Natural killer cell treated with Interleukin-12 subunit alpha and Interleukin-12 subunit beta and Interleukin-15 and Interleukin-18, amount 100 ng/mL, for 72 hours (primary cell): ENCODE data around the gene AIF1. TPM values are rescaled to one million over a fixed set of nuclear protein-coding genes. Genes with fewer than 3 reads are reported as not detected.

Experiments
- ATAC-seq, 2 donors: fragments of 150-1000 bp; cut with Tn5 transposase in 1 of 2; sonication (Bioruptor Pico), chemical (Tn5 transposase) in 1 of 2; 2 replicates each; pipeline ENCODE4 v1.10.0; 2021
- DNase-seq: peaks from one replicate; pipeline ENCODE4 v3.0.0; 2022; ENCODE audit warnings: low spot score
- H3K27ac Mint-ChIP-seq, 2 donors: 1 replicate in 1 of 2; 2 replicates in 1 of 2; pipeline ENCODE4 v1.8.0; 2022; ENCODE audit warnings: mixed read lengths in 2 of 2, mild to moderate bottlenecking in 1 of 2, moderate library complexity in 1 of 2
- H3K27me3 Mint-ChIP-seq, 2 donors: 1 replicate in 1 of 2; 2 replicates in 1 of 2; pipeline ENCODE4 v1.8.0; 2022; ENCODE audit warnings: mixed read lengths in 2 of 2
- H3K36me3 Mint-ChIP-seq: one replicate; pipeline ENCODE4 v1.8.0; 2022; ENCODE audit warnings: mixed read lengths
- H3K4me1 Mint-ChIP-seq, 2 donors: 1 replicate in 1 of 2; 2 replicates in 1 of 2; pipeline ENCODE4 v1.8.0; 2022; ENCODE audit warnings: low read depth in 2 of 2, mixed read lengths in 2 of 2, mild to moderate bottlenecking in 1 of 2
- H3K4me3 Mint-ChIP-seq: one replicate; pipeline ENCODE4 v1.8.0; 2022; ENCODE audit warnings: mixed read lengths
- H3K9me3 Mint-ChIP-seq: 2 replicates; pipeline ENCODE4 v1.8.0; 2022; ENCODE audit warnings: mixed read lengths
- total RNA-seq, 2 donors: library from RNA; stranded (reverse); gene quantifications; one replicate each; pipeline ENCODE4 v1.2.3, GENCODE V29; 2022

The AIF1 gene
- total RNA-seq, result 10 to 100 TPM in 1 of 2 donors, 1 to 10 TPM in 1; 9.3 to 20.0 TPM

DNA sequence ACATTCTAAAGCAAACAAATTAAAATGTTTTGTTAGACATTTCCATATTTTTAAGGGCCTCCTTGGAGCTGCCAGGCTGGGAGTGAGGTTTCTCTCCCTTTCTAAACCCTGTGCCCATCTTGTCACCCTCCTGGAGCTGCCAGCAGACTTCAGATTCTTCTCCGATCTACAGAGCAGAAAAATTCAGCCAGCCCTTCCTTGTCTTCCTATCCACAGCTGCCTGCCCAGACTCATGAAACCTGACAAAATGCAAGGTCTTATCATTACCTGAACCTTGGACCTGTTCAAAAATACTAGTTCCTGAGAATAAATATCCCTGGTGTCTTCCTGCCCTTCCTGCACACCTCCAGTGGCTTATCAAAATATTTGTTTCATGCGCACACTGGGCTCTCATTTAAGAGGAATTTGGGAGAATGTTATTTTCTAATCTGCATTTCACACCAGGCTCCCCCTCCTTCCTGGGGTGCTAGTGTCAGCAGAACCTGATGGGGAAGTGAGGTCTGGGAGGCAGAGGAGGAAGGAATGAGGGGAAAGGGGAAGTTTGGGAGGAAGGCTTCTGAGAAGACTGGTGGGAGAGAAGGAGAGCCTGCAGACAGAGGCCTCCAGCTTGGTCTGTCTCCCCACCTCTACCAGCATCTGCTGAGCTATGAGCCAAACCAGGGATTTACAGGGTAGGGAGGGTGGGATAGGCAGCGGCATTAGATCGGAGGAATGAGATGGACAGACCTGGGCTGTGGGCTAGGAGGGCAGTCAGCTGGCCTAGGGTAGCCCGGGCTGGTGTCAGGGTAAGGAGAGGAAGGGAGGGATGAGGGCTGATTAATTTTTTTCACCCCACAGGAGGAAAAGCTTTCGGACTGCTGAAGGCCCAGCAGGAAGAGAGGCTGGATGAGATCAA is at the start of gene AIF1:
Gene AIF1, plus strand, starts transcription at position 551 of the 895 bp plus-strand sequence. Its CDS starts 96 bp downstream, at position 647.
- ATAC-seq (no peak), DNase-seq (no peak)
- peak within 1 kb of the TSS in 1 of 2 donors; percentile 68 for H3K27ac Mint-ChIP-seq
- H3K27me3 Mint-ChIP-seq, result peaks cover 0 to 3% of the 10 kb centered on the region in 2 donors
- no peaks in the 10 kb centered on the region for H3K9me3 Mint-ChIP-seq
- no peaks in the 10 kb centered on the region for H3K36me3 Mint-ChIP-seq
- peak within 1 kb of the TSS; percentile 30 for H3K4me3 Mint-ChIP-seq
- H3K4me1 Mint-ChIP-seq, result peaks cover 10 to 12% of the 10 kb centered on the region in 2 donors

DNA sequence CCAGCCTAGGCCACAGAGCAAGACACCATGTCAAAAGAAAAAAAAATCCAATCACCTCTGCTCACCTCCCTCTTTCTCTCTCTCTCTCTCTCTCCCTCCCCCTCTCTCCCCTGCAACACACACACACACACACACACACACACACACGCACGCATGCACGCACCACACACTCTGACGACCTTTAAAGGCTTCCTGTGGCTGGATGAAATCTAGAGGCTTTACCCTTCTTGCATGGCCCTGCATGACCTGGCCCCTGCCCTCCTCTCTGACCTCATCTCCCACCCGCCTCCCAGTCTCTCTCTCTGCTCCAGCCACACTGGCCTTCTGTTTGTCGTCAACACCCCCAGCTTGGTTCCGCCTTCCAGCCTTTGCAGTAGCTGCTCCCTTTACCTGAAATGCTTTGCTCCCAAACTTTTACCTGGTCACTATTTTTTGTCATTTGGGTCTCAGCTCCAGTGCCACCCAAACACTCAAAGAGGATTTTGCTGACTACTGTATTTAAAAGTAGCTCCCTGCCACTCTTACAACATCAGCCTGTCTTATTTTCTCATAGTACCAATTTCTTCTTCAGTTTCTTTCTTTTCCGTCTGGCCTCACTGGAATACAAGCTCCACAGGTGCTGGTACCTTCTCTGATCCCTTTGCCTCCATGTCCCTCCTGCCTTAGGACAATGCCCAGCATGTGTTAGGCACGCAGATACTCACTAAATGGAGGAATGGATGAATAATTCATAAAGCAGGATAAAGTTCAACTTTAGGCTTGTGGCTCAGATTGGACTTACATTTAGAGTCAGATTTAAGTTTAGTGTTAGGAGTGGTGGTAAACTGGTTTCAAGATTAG is 47.3 kb upstream of the AIF1 start:
- Mint-ChIP-seq H3K4me3 (peak overlapping the region; percentile 86), H3K27me3 (no peaks in the 10 kb centered on the region), H3K36me3 (peaks cover 4% of the 10 kb centered on the region), H3K4me1 (peaks cover 65 to 76% of the 10 kb centered on the region in 2 donors), H3K9me3 (no peaks in the 10 kb centered on the region), H3K27ac (peak overlapping the region; percentile 87 to 88)
- DNase-seq (no peak), ATAC-seq (peak; percentile 28 to 52)

DNA sequence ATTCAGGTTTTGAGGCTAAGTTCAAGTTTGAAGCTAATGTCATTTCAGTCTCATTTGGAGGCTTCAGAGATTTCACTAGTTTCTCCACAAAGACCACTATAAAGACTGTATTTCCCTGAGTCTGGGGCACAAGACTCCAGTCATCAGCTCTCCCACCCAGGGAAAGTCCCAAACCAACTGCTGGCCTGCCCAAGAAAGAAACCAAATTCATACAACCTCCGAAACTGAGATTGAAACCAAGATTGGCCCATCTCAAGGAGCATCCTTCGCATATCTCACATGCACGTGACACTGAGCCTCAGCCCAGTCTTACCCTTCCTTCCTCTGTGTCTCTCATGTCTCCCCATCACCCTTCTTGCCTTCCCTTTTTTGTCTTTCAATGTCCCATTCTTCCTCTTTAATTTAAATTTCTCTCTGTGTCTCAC is 46.5 kb upstream of the AIF1 start:
- H3K36me3 Mint-ChIP-seq, result peaks cover 4% of the 10 kb centered on the region
- DNase-seq (peak; percentile 88), ATAC-seq (peak; percentile 77 to 86)
- no peaks in the 10 kb centered on the region for H3K9me3 Mint-ChIP-seq
- H3K4me1 Mint-ChIP-seq, result peaks cover 66 to 78% of the 10 kb centered on the region in 2 donors
- no peaks in the 10 kb centered on the region for H3K27me3 Mint-ChIP-seq
- H3K4me3 Mint-ChIP-seq, result peak overlapping the region; percentile 86
- peak overlapping the region; percentile 87 to 88 for H3K27ac Mint-ChIP-seq

DNA sequence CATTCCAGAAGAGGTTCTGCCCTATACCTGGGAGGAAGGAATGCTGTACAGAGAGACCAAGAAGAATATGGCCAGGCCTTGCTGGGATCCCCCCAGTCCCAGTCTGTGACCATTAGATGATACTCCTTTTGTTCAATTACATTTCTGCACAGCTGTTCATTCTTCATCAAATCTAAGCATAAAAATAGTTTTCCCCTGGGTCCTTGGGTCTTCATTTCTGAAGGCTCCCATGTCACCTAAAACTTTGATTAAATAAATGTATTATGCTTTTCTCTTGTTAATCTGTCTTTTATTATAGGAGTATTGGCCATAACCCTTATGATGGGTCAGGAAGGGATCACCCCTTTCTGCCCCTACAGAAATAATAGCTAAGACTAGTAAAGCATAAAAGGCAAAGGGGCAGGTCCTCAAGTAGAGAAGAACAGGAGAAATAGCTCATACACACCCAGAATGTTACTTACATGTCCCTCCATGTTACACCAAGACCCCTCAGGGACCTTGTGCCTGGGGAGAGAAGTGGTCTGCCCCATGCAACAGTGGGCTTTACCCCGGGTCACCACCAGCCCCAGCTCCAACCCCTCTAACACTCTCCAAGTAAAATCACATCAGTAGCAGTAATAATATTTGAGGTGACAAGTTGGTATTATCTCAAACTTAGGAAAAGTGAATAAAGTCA is 45.0 kb upstream of the AIF1 start:
- no peaks in the 10 kb centered on the region for H3K27me3 Mint-ChIP-seq
- peak overlapping the region in 1 of 2 donors; percentile 88 for H3K27ac Mint-ChIP-seq
- H3K9me3 Mint-ChIP-seq, result no peaks in the 10 kb centered on the region
- H3K4me1 Mint-ChIP-seq, result peaks cover 70 to 79% of the 10 kb centered on the region in 2 donors
- ATAC-seq (no peak), DNase-seq (no peak)
- peak overlapping the region; percentile 69 for H3K4me3 Mint-ChIP-seq
- H3K36me3 Mint-ChIP-seq, result no peaks in the 10 kb centered on the region

DNA sequence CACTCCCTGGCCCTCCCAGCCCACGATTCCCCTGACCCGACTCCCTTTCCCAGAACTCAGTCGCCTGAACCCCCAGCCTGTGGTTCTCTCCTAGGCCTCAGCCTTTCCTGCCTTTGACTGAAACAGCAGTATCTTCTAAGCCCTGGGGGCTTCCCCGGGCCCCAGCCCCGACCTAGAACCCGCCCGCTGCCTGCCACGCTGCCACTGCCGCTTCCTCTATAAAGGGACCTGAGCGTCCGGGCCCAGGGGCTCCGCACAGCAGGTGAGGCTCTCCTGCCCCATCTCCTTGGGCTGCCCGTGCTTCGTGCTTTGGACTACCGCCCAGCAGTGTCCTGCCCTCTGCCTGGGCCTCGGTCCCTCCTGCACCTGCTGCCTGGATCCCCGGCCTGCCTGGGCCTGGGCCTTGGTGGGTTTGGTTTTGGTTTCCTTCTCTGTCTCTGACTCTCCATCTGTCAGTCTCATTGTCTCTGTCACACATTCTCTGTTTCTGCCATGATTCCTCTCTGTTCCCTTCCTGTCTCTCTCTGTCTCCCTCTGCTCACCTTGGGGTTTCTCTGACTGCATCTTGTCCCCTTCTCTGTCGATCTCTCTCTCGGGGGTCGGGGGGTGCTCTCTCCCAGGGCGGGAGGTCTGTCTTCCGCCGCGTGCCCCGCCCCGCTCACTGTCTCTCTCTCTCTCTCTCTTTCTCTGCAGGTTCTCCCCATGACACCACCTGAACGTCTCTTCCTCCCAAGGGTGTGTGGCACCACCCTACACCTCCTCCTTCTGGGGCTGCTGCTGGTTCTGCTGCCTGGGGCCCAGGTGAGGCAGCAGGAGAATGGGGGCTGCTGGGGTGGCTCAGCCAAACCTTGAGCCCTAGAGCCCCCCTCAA is 42.8 kb upstream of the AIF1 start, which contains the start of gene LTA:
Gene LTA, plus strand, starts transcription at position 249 of the 871 bp plus-strand sequence. Its CDS starts 454 bp downstream, at position 703.
- DNase-seq (peak; percentile 88), ATAC-seq (peak; percentile 64 to 67)
- Mint-ChIP-seq H3K27me3 (no peaks in the 10 kb centered on the region), H3K4me3 (peak within 1 kb of the TSS; percentile 96), H3K27ac (peak within 1 kb of the TSS; percentile 88 to 92), H3K36me3 (peaks cover 16% of the 10 kb centered on the region), H3K9me3 (no peaks in the 10 kb centered on the region), H3K4me1 (peaks cover 80 to 90% of the 10 kb centered on the region in 2 donors)

DNA sequence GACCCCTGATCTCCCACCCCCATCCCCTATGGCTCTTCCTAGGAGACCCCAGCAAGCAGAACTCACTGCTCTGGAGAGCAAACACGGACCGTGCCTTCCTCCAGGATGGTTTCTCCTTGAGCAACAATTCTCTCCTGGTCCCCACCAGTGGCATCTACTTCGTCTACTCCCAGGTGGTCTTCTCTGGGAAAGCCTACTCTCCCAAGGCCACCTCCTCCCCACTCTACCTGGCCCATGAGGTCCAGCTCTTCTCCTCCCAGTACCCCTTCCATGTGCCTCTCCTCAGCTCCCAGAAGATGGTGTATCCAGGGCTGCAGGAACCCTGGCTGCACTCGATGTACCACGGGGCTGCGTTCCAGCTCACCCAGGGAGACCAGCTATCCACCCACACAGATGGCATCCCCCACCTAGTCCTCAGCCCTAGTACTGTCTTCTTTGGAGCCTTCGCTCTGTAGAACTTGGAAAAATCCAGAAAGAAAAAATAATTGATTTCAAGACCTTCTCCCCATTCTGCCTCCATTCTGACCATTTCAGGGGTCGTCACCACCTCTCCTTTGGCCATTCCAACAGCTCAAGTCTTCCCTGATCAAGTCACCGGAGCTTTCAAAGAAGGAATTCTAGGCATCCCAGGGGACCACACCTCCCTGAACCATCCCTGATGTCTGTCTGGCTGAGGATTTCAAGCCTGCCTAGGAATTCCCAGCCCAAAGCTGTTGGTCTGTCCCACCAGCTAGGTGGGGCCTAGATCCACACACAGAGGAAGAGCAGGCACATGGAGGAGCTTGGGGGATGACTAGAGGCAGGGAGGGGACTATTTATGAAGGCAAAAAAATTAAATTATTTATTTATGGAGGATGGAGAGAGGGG is 41.6 kb upstream of the AIF1 start:
- no peak for DNase-seq
- H3K36me3 Mint-ChIP-seq, result peaks cover 21% of the 10 kb centered on the region
- no peak for ATAC-seq
- H3K27me3 Mint-ChIP-seq, result no peaks in the 10 kb centered on the region
- H3K4me3 Mint-ChIP-seq, result peak overlapping the region; percentile 96
- H3K9me3 Mint-ChIP-seq, result no peaks in the 10 kb centered on the region
- peaks cover 72 to 83% of the 10 kb centered on the region in 2 donors for H3K4me1 Mint-ChIP-seq
- H3K27ac Mint-ChIP-seq, result peak overlapping the region; percentile 88 to 92

DNA sequence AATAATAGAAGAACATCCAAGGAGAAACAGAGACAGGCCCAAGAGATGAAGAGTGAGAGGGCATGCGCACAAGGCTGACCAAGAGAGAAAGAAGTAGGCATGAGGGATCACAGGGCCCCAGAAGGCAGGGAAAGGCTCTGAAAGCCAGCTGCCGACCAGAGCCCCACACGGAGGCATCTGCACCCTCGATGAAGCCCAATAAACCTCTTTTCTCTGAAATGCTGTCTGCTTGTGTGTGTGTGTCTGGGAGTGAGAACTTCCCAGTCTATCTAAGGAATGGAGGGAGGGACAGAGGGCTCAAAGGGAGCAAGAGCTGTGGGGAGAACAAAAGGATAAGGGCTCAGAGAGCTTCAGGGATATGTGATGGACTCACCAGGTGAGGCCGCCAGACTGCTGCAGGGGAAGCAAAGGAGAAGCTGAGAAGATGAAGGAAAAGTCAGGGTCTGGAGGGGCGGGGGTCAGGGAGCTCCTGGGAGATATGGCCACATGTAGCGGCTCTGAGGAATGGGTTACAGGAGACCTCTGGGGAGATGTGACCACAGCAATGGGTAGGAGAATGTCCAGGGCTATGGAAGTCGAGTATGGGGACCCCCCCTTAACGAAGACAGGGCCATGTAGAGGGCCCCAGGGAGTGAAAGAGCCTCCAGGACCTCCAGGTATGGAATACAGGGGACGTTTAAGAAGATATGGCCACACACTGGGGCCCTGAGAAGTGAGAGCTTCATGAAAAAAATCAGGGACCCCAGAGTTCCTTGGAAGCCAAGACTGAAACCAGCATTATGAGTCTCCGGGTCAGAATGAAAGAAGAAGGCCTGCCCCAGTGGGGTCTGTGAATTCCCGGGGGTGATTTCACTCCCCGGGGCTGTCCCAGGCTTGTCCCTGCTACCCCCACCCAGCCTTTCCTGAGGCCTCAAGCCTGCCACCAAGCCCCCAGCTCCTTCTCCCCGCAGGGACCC is 40.6 kb upstream of the AIF1 start:
- peak in 1 of 2 donors; percentile 2 for ATAC-seq
- Mint-ChIP-seq H3K27me3 (no peaks in the 10 kb centered on the region), H3K36me3 (peaks cover 22% of the 10 kb centered on the region), H3K27ac (peak overlapping the region; percentile 88 to 92), H3K9me3 (no peaks in the 10 kb centered on the region), H3K4me1 (peaks cover 72 to 83% of the 10 kb centered on the region in 2 donors), H3K4me3 (peak overlapping the region; percentile 96)
- peak; percentile 79 for DNase-seq

DNA sequence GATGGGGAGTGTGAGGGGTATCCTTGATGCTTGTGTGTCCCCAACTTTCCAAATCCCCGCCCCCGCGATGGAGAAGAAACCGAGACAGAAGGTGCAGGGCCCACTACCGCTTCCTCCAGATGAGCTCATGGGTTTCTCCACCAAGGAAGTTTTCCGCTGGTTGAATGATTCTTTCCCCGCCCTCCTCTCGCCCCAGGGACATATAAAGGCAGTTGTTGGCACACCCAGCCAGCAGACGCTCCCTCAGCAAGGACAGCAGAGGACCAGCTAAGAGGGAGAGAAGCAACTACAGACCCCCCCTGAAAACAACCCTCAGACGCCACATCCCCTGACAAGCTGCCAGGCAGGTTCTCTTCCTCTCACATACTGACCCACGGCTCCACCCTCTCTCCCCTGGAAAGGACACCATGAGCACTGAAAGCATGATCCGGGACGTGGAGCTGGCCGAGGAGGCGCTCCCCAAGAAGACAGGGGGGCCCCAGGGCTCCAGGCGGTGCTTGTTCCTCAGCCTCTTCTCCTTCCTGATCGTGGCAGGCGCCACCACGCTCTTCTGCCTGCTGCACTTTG is 39.6 kb upstream of the AIF1 start, which contains the start of gene TNF:
Gene TNF, plus strand, starts transcription at position 231 of the 567 bp plus-strand sequence. Its CDS starts 177 bp downstream, at position 408.
- ATAC-seq (peak; percentile 58 to 76), DNase-seq (peak; percentile 91)
- Mint-ChIP-seq H3K4me3 (peak within 1 kb of the TSS; percentile 96), H3K9me3 (no peaks in the 10 kb centered on the region), H3K36me3 (peaks cover 22% of the 10 kb centered on the region), H3K27me3 (no peaks in the 10 kb centered on the region), H3K27ac (peak within 1 kb of the TSS; percentile 88 to 92), H3K4me1 (peaks cover 73 to 85% of the 10 kb centered on the region in 2 donors)

DNA sequence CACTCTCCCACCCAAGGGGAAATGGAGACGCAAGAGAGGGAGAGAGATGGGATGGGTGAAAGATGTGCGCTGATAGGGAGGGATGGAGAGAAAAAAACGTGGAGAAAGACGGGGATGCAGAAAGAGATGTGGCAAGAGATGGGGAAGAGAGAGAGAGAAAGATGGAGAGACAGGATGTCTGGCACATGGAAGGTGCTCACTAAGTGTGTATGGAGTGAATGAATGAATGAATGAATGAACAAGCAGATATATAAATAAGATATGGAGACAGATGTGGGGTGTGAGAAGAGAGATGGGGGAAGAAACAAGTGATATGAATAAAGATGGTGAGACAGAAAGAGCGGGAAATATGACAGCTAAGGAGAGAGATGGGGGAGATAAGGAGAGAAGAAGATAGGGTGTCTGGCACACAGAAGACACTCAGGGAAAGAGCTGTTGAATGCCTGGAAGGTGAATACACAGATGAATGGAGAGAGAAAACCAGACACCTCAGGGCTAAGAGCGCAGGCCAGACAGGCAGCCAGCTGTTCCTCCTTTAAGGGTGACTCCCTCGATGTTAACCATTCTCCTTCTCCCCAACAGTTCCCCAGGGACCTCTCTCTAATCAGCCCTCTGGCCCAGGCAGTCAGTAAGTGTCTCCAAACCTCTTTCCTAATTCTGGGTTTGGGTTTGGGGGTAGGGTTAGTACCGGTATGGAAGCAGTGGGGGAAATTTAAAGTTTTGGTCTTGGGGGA is 38.9 kb upstream of the AIF1 start:
- H3K27ac Mint-ChIP-seq, result peak overlapping the region; percentile 88 to 92
- DNase-seq (no peak), ATAC-seq (no peak)
- H3K4me3 Mint-ChIP-seq, result peak overlapping the region; percentile 96
- peaks cover 75 to 86% of the 10 kb centered on the region in 2 donors for H3K4me1 Mint-ChIP-seq
- no peaks in the 10 kb centered on the region for H3K27me3 Mint-ChIP-seq
- H3K36me3 Mint-ChIP-seq, result peaks cover 24% of the 10 kb centered on the region
- no peaks in the 10 kb centered on the region for H3K9me3 Mint-ChIP-seq

DNA sequence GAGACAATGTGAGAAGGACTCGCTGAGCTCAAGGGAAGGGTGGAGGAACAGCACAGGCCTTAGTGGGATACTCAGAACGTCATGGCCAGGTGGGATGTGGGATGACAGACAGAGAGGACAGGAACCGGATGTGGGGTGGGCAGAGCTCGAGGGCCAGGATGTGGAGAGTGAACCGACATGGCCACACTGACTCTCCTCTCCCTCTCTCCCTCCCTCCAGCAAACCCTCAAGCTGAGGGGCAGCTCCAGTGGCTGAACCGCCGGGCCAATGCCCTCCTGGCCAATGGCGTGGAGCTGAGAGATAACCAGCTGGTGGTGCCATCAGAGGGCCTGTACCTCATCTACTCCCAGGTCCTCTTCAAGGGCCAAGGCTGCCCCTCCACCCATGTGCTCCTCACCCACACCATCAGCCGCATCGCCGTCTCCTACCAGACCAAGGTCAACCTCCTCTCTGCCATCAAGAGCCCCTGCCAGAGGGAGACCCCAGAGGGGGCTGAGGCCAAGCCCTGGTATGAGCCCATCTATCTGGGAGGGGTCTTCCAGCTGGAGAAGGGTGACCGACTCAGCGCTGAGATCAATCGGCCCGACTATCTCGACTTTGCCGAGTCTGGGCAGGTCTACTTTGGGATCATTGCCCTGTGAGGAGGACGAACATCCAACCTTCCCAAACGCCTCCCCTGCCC is 38.0 kb upstream of the AIF1 start:
- peak; percentile 16 to 38 for ATAC-seq

More for the DNA sequence above, 38.0 kb upstream of the AIF1 start:
- Mint-ChIP-seq H3K36me3 (peaks cover 26% of the 10 kb centered on the region), H3K9me3 (no peaks in the 10 kb centered on the region), H3K4me1 (peaks cover 77 to 88% of the 10 kb centered on the region in 2 donors), H3K27ac (peak overlapping the region; percentile 88 to 92), H3K27me3 (no peaks in the 10 kb centered on the region), H3K4me3 (peak overlapping the region; percentile 96)
- peak; percentile 87 for DNase-seq
